C4-2B (cell line): ENCODE results near the gene C21orf58.

Source experiments
- ZFX ChIP-seq: fragments of 450-650 bp; IDR thresholded peaks from 2 replicates; pipeline ENCODE4 v1.6.1; 2017
- TF ChIP-seq, protein P1 (sequence below): fragments of 450-650 bp; conservative IDR thresholded peaks from 2 replicates; pipeline ENCODE4 v1.5.1; 2017; ENCODE audit warnings: mild to moderate bottlenecking

DNA sequence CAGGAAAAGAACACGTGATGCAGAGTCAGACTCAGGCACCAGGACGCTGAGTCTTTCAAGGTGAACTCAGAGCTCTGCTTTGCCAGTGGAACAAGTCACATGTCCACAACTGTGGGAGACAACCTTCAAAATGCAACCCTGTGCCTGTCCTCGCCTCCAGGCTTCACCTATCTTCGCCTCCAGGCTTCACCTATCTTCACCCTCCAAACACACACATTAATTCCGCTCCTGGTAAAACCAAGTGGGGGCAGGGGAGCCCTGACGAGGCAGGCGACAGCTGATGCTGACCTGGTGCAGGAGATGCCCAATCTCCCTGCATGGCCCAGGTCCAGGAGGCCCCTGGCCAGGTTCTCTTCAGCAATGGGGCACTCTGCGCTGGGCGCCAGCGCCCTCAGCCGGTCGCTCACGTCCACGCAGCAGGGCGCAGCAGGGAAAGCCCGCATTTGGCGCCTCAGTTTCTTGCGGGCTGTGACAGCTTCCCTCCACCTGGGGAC is 67.1 kb downstream of the C21orf58 start:
- TF ChIP-seq, protein P1, sequence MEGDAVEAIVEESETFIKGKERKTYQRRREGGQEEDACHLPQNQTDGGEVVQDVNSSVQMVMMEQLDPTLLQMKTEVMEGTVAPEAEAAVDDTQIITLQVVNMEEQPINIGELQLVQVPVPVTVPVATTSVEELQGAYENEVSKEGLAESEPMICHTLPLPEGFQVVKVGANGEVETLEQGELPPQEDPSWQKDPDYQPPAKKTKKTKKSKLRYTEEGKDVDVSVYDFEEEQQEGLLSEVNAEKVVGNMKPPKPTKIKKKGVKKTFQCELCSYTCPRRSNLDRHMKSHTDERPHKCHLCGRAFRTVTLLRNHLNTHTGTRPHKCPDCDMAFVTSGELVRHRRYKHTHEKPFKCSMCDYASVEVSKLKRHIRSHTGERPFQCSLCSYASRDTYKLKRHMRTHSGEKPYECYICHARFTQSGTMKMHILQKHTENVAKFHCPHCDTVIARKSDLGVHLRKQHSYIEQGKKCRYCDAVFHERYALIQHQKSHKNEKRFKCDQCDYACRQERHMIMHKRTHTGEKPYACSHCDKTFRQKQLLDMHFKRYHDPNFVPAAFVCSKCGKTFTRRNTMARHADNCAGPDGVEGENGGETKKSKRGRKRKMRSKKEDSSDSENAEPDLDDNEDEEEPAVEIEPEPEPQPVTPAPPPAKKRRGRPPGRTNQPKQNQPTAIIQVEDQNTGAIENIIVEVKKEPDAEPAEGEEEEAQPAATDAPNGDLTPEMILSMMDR, result no peak
- TF ChIP-seq ZFX, result no peak
